K562 (cell line): ENCODE measurements around the gene CLCN1. TPM values are rescaled to one million over a fixed set of nuclear protein-coding genes. Genes with fewer than 3 reads are reported as not detected.

Source experiments
- ATF7 ChIP-seq: fragments of 450-650 bp; IDR thresholded peaks from 2 replicates; pipeline ENCODE4 v1.7.1; 2014; ENCODE audit warnings: mild to moderate bottlenecking, moderate library complexity
- BRF2 ChIP-seq: IDR thresholded peaks from 3 replicates; pipeline ENCODE4 v1.6.1; 2011; ENCODE audit warnings: borderline replicate concordance, mild to moderate bottlenecking; ENCODE audit not compliant: insufficient read length, insufficient read depth
- ESRRB ChIP-seq: fragments of 250-450 bp; sonication (Bioruptor Pico); IDR thresholded peaks from 2 replicates; pipeline ENCODE4 v1.5.0; 2020; ENCODE audit warnings: mild to moderate bottlenecking, moderate library complexity, borderline replicate concordance
- GTF2F1 ChIP-seq: IDR thresholded peaks from 2 replicates; pipeline ENCODE4 v1.6.1; 2011; ENCODE audit warnings: low read depth, low read length, improper control_type of control experiment
- HCFC1 ChIP-seq: IDR thresholded peaks from 2 replicates; pipeline ENCODE4 v1.6.1; 2012; ENCODE audit warnings: low read depth, low read length, improper control_type of control experiment
- HEY1 ChIP-seq: fragments of 250-450 bp; sonication (Bioruptor Pico); IDR thresholded peaks from 2 replicates; pipeline ENCODE4 v1.5.0; 2020; ENCODE audit warnings: mild to moderate bottlenecking, moderate library complexity, borderline replicate concordance
- HIVEP1 ChIP-seq: fragments of 250-450 bp; sonication (Bioruptor Pico); IDR thresholded peaks from 2 replicates; pipeline ENCODE4 v1.4.0; 2020; ENCODE audit warnings: mild to moderate bottlenecking
- ID3 ChIP-seq, 2 experiments: fragments of 250-450 bp in 1 of 2; fragments of 450-650 bp in 1 of 2; sonication (Bioruptor Pico) in 1 of 2; IDR thresholded peaks; 2 replicates each; pipeline versions ENCODE4 v1.6.1 to v1.8.0; 2016 to 2021; ENCODE audit warnings: mild to moderate bottlenecking in 2 of 2, moderate library complexity in 2 of 2, missing compliant biosample characterization in 1 of 2, missing genetic modification characterization in 1 of 2
- KLF16 ChIP-seq: IDR thresholded peaks from 2 replicates; pipeline ENCODE4 v1.6.1; 2016; ENCODE audit warnings: antibody characterized with exemption
- MTA3 ChIP-seq: fragments of 450-650 bp; formaldehyde crosslinking; IDR thresholded peaks from 2 replicates; pipeline ENCODE4 v1.6.1; 2017; ENCODE audit warnings: mild to moderate bottlenecking, borderline replicate concordance
- NFIC ChIP-seq: fragments of 450-650 bp; IDR thresholded peaks from 2 replicates; pipeline ENCODE4 v1.6.1; 2017; ENCODE audit warnings: mild to moderate bottlenecking, inconsistent platforms
- NR2F6 ChIP-seq: fragments of 450-650 bp; formaldehyde crosslinking; IDR thresholded peaks from 2 replicates; pipeline ENCODE4 v1.4.0; 2020; ENCODE audit warnings: mild to moderate bottlenecking
- POLR2B ChIP-seq: fragments of 450-650 bp; IDR thresholded peaks from 2 replicates; pipeline ENCODE4 v1.6.1; 2018; ENCODE audit warnings: low read depth; ENCODE audit not compliant: partially characterized antibody
- SMAD3 ChIP-seq: fragments of 450-650 bp; formaldehyde crosslinking; conservative IDR thresholded peaks from 2 replicates; pipeline ENCODE4 v1.4.0; 2020; ENCODE audit warnings: mild to moderate bottlenecking
- SREBF2 ChIP-seq: sonication (generic); formaldehyde crosslinking; IDR thresholded peaks from 2 replicates; pipeline ENCODE4 v1.4.0; 2020; ENCODE audit warnings: mild to moderate bottlenecking, missing genetic modification reagents
- ZBED1 ChIP-seq: IDR thresholded peaks from 2 replicates; pipeline ENCODE4 v1.6.1; 2014
- ZBTB17 ChIP-seq: fragments of 450-650 bp; formaldehyde crosslinking; IDR thresholded peaks from 2 replicates; pipeline ENCODE4 v1.4.0; 2020; ENCODE audit warnings: mild to moderate bottlenecking
- ZKSCAN8 ChIP-seq: fragments of 200-800 bp; sonication (Bioruptor generic); IDR thresholded peaks from 2 replicates; pipeline ENCODE4 v1.6.1; 2016; ENCODE audit warnings: missing genetic modification characterization, missing compliant biosample characterization
- ZNF239 ChIP-seq: fragments of 250-450 bp; sonication (Bioruptor Pico); IDR thresholded peaks from 2 replicates; pipeline ENCODE4 v1.4.0; 2020; ENCODE audit warnings: mild to moderate bottlenecking
- ZNF551 ChIP-seq: fragments of 250-450 bp; sonication (Bioruptor Pico); IDR thresholded peaks from 2 replicates; pipeline ENCODE4 v1.5.0; 2021; ENCODE audit warnings: mild to moderate bottlenecking, moderate library complexity
- polyA plus RNA-seq, 8 experiments: library from polyadenylated mRNA; depleted of rRNA in 4 of 8; stranded (reverse) in 5 of 8; unstranded in 3 of 8; fragments of >200 nt; fragmentation: Nextera tagmentation in 2 of 8; fragmentation: Illumina TruSeq in 1 of 8; extraction: Ambion mirVana in 2 of 8; extraction: Trizol in 1 of 8; gene quantifications; 2 replicates each; pipeline versions ENCODE4 v1.2.1 to v1.2.3, GENCODE V29; 2011 to 2014; ENCODE audit warnings: inconsistent platforms in 1 of 8, missing spikeins in 1 of 8
- total RNA-seq, 7 experiments: library from RNA; depleted of rRNA in 6 of 7; stranded (reverse); fragments of >200 nt in 6 of 7; fragmentation: Illumina TruSeq in 2 of 7; extraction: Trizol in 2 of 7; gene quantifications; 2 replicates each; pipeline versions ENCODE4 v1.2.1 to v1.2.3, GENCODE V29; 2011 to 2021; ENCODE audit warnings: low replicate concordance in 1 of 7
- TF ChIP-seq, protein P1 (sequence below): fragments of 450-650 bp; formaldehyde crosslinking; IDR thresholded peaks from 2 replicates; pipeline ENCODE4 v1.4.0; 2020; ENCODE audit warnings: mild to moderate bottlenecking, moderate library complexity
- TF ChIP-seq, protein P2 (sequence below): fragments of 450-650 bp; IDR thresholded peaks from one replicate; pipeline ENCODE4 v1.6.1; 2018; ENCODE audit warnings: mild to moderate bottlenecking, moderate library complexity; ENCODE audit not compliant: partially characterized antibody
- TF ChIP-seq, protein P3 (sequence below): sonication (generic); formaldehyde crosslinking; IDR thresholded peaks from 2 replicates; pipeline ENCODE4 v1.8.1; 2023; ENCODE audit warnings: mild to moderate bottlenecking, missing genetic modification reagents

The CLCN1 gene
- total and polyA plus RNA-seq, 9 of the 15 experiments (the other 6 are each of a cell fraction or from before 2014, with no cell fraction given): 0.01 to 0.11 (median 0.04) TPM; not detected in 4

DNA sequence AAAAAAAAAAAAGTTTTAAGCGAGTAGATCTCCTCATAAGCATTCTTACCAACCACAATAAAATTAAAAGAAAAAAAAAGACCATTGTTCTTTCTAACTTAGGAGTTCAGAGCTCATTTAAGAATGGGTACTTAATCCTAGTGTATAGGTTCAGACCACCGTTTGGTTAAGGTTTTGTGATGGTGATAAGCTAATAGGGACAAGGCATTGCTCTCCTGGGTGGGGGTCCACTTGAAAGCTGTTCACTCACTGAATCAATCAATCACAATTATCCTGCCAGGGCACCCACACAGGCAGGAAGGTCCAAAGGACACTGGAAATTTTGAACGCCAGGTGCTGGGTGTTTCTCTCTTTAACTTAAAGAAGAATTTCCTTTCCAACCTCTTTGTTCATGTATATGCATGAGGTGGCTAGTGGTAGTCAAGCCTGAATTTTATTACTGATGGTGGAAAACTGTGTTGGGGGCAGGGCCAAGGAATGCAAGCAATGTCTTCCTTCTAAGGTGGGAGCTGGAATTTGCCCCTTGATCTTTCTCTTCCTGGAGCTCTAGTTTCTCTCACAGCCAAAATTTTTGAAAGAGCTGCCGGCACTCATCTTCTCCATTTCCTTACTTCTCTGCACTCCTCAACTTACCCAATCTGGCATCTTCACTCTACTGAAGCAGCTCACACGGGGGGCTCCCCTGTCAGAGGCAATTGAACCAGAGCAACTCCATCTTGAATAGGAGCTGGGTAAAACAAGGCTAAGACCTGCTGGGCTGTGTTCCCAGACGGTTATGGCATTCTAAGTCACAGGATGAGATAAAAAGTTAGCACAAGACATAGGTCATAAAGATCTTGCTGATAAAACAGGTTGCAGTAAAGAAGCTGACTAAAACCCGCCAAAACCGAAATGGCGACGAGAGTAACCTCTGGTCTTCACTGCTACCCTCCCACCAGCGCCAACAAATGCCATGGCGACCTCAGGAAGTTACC, 54.1 kb downstream of the CLCN1 start (continued):
- no peak for TF ChIP-seq GTF2F1
- TF ChIP-seq ZBED1: no peak
- TF ChIP-seq, protein P1, sequence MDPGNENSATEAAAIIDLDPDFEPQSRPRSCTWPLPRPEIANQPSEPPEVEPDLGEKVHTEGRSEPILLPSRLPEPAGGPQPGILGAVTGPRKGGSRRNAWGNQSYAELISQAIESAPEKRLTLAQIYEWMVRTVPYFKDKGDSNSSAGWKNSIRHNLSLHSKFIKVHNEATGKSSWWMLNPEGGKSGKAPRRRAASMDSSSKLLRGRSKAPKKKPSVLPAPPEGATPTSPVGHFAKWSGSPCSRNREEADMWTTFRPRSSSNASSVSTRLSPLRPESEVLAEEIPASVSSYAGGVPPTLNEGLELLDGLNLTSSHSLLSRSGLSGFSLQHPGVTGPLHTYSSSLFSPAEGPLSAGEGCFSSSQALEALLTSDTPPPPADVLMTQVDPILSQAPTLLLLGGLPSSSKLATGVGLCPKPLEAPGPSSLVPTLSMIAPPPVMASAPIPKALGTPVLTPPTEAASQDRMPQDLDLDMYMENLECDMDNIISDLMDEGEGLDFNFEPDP (CRISPR knock-in tag): 0 out of 2 replicates have a peak, but pooled peaks have one; percentile 56
- no peak for TF ChIP-seq SREBF2 (CRISPR knock-in tag)
- TF ChIP-seq, protein P2, sequence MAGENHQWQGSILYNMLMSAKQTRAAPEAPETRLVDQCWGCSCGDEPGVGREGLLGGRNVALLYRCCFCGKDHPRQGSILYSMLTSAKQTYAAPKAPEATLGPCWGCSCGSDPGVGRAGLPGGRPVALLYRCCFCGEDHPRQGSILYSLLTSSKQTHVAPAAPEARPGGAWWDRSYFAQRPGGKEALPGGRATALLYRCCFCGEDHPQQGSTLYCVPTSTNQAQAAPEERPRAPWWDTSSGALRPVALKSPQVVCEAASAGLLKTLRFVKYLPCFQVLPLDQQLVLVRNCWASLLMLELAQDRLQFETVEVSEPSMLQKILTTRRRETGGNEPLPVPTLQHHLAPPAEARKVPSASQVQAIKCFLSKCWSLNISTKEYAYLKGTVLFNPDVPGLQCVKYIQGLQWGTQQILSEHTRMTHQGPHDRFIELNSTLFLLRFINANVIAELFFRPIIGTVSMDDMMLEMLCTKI: no peak
- TF ChIP-seq HEY1: peak; percentile 97
- 0 out of 2 replicates have a peak, but pooled peaks have one; percentile 38 for TF ChIP-seq ZNF551
- TF ChIP-seq, protein P3, sequence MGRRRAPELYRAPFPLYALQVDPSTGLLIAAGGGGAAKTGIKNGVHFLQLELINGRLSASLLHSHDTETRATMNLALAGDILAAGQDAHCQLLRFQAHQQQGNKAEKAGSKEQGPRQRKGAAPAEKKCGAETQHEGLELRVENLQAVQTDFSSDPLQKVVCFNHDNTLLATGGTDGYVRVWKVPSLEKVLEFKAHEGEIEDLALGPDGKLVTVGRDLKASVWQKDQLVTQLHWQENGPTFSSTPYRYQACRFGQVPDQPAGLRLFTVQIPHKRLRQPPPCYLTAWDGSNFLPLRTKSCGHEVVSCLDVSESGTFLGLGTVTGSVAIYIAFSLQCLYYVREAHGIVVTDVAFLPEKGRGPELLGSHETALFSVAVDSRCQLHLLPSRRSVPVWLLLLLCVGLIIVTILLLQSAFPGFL (CRISPR knock-in tag): no peak
- TF ChIP-seq MTA3: no peak
- TF ChIP-seq ZNF239: peak; percentile 96
- peak; percentile 99 for TF ChIP-seq SMAD3
- TF ChIP-seq ZKSCAN8 (CRISPR knock-in tag): peak; percentile 88
- no peak for TF ChIP-seq BRF2
- peak; percentile 99 for TF ChIP-seq HIVEP1 (CRISPR knock-in tag)
- TF ChIP-seq POLR2B: no peak
- TF ChIP-seq ESRRB (CRISPR knock-in tag): peak; percentile 43; the same call in 1 of the 2 replicates
- no peak for TF ChIP-seq HCFC1
- no peak for TF ChIP-seq KLF16
- peak; percentile 24; the same call in 1 of the 2 replicates for TF ChIP-seq ATF7
- TF ChIP-seq NFIC: no peak
- TF ChIP-seq NR2F6: 0 out of 2 replicates have a peak, but pooled peaks have one; percentile 44
- peak; percentile 91 for TF ChIP-seq ZBTB17 (CRISPR knock-in tag)
- peak; percentile 70; the same call in 1 of the 2 replicates for TF ChIP-seq ID3 (CRISPR knock-in tag; IDR thresholded peaks at IDR 0.05)
- peak; percentile 99 for TF ChIP-seq ID3 (tag; IDR thresholded peaks at IDR 0.05)
